Stomach (tissue), 4 donors: Measurements from ENCODE around the gene SYNDIG1.
A peak's percentile ranks its signal among the peaks of the same experiment; 100 is the strongest.

Source experiments
- CTCF ChIP-seq, 7 experiments: fragments of 450-650 bp in 4 of 7; fragments of 200-600 bp in 3 of 7; sonication (generic) in 3 of 7; IDR thresholded peaks; one replicate each; pipeline ENCODE4 v1.5.1; 2016 to 2019; ENCODE audit warnings: antibody characterized with exemption in 7 of 7, control low read depth in 2 of 7, mild to moderate bottlenecking in 1 of 7
- POLR2AphosphoS5 ChIP-seq, 3 donors: sonication (generic); formaldehyde crosslinking; IDR thresholded peaks; one replicate each; pipeline ENCODE4 v1.6.1; 2016; ENCODE audit warnings: antibody characterized with exemption in 3 of 3

DNA sequence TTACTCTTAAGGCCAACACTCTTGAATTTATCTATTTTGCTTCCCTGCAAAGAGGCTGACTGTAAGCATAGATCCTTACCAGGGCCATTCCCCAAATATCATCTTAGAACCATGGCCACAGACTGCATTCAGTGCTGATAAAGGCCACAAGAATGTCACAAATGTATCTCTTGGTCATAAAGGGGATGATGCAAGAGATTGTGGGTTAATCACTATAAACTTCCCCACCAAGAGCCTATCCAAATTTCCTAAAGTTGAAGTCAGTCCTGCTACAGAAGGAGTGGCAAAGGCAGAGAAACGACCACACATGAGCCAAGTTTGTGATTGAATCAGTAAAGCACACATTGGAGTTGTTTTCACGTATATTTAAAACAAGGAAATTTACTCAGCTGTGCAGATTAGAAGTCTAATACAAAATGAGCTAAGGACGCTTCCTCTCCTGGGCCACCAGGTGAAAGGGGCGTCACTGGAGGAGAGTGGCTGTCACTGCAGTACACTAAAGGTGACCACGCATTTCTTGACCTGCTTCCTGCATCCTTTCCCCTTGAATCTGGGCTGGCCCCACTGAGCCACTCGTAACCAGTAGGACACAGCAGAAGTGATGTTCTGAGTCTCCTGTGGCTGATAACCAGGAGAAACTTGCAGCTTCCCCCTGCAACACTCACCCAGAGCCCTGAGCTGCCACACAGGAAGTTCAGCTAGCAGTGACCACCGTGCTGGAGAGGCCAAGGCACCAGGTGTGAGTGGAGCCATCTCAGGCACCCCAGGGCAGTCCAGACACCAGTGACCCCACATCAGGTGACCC lies 181.9 kb downstream of the SYNDIG1 start:
- TF ChIP-seq POLR2AphosphoS5 (IDR thresholded peaks at IDR 0.05) (peak in 1 of 3 donors; percentile 32), CTCF (IDR thresholded peaks at IDR 0.05) (peak in 1 of 7 experiments; percentile 25)
